Prostate gland (tissue), 2 donors: Measurements from ENCODE around the gene LIPC. TPM values are rescaled to one million over a fixed set of nuclear protein-coding genes. Genes with fewer than 3 reads are reported as not detected.

Experiments
- DNase-seq: peaks from one replicate; pipeline ENCODE4 v3.0.0-alpha.2; 2019; ENCODE audit warnings: low spot score
- H3K27ac ChIP-seq, 2 donors: fragments of 200-600 bp; sonication (generic); 2 replicates each; pipeline ENCODE4 v1.5.1; 2017 to 2019
- H3K27me3 ChIP-seq: fragments of 200-600 bp; sonication (generic); replicated peaks from 2 replicates; pipeline ENCODE4 v1.5.1; 2019; ENCODE audit not compliant: insufficient read depth
- H3K36me3 ChIP-seq, 2 donors: fragments of 200-600 bp; sonication (generic); 1 replicate in 1 of 2; 2 replicates in 1 of 2; pipeline versions ENCODE4 v1.5.1 to v1.8.1; 2017 to 2019
- H3K4me1 ChIP-seq: fragments of 200-600 bp; sonication (generic); replicated peaks from 2 replicates; pipeline ENCODE4 v1.5.1; 2019
- H3K4me3 ChIP-seq, 2 donors: fragments of 200-600 bp; sonication (generic); 2 replicates each; pipeline ENCODE4 v1.5.1; 2017 to 2019
- H3K9me3 ChIP-seq: fragments of 200-600 bp; sonication (generic); 2 replicates; pipeline ENCODE4 v1.5.1; 2017
- CTCF ChIP-seq, 4 experiments: fragments of 200-600 bp in 2 of 4; fragments of 450-650 bp in 2 of 4; sonication (generic) in 2 of 4; IDR thresholded peaks; 1 replicate in 3 of 4; 2 replicates in 1 of 4; pipeline ENCODE4 v1.5.1; 2016 to 2019; ENCODE audit warnings: antibody characterized with exemption in 4 of 4, mild to moderate bottlenecking in 2 of 4, moderate library complexity in 2 of 4
- POLR2A ChIP-seq: fragments of 450-650 bp; IDR thresholded peaks from one replicate; pipeline ENCODE4 v1.6.1; 2016; ENCODE audit warnings: antibody characterized with exemption, mild to moderate bottlenecking
- POLR2AphosphoS5 ChIP-seq: sonication (generic); formaldehyde crosslinking; IDR thresholded peaks from one replicate; pipeline ENCODE4 v1.6.1; 2017; ENCODE audit warnings: antibody characterized with exemption
- WGBS: methylation state at CpG from one replicate; pipeline ENCODE4 v1.1.5; 2018; 5-methylcytosine and 5-hydroxymethylcytosine counted together
- intact Hi-C: fragments of 100-400 bp; cut with DNase I; formaldehyde crosslinking; loops from one replicate; pipeline ENCODE4 v1.14.2; 2022
- total RNA-seq, 2 donors: library from RNA; depleted of rRNA; stranded (reverse); fragments of >200 nt; gene quantifications; one replicate each; pipeline ENCODE4 v1.1.0, GENCODE V29; 2016

The LIPC gene
- total RNA-seq, 2 donors from 2014 or later: 0.14 TPM; not detected in 1

DNA sequence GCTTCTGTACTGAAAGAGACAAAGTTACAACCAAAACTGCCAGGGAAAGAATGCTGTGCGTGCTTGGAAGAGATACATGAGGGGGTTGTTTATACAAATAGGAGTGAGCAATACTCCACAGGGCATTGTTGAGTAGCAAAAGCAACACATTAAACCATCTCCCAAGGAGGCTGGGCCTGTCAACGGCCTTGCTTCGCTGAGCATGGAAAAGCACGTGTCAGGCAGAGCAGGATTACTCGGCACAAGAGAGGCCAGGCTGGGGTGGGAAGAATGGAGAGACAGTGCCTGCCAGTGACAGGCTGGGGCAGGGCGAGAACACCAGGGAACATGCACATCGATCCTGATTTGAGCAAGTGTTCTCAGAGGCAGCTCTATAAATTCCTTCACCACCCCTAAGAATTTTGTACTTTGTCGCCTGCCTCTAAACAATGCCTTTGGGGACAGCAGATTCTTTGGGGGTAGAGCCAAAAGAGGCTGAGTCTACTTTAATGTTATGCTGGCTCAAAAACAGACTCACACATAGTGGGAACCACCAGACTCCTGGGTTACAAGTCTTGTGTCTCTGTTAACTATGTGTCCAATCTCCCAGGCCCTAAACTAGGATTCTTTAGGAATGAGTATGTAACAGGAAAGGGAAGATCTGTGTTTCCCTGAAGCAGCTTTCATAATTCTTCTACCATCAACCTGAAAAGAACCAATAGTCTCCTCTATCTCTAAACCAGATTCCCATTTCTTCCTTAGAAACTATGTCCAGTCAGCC lies 67.2 kb downstream of the LIPC start:
- no peak for DNase-seq
- TF ChIP-seq CTCF (IDR thresholded peaks at IDR 0.05): no peak
- TF ChIP-seq POLR2A: no peak
- TF ChIP-seq POLR2AphosphoS5: no peak
- intact Hi-C loops: no loop called here
- Histone ChIP-seq H3K9me3 (no peaks in the 10 kb centered on the region), H3K27me3 (no peaks in the 10 kb centered on the region), H3K36me3 (no peaks in the 10 kb centered on the region), H3K27ac (no peak overlapping the region), H3K4me3 (no peak overlapping the region), H3K4me1 (no peaks in the 10 kb centered on the region)
- WGBS: 31% methylated on average over 8 of the region's 8 CpGs

GRCh38 chr15:58501006-58501405 lies 69.2 kb downstream of the LIPC start:
- Histone ChIP-seq H3K27ac (no peak overlapping the region), H3K9me3 (no peaks in the 10 kb centered on the region), H3K27me3 (no peaks in the 10 kb centered on the region), H3K4me3 (no peak overlapping the region), H3K4me1 (no peaks in the 10 kb centered on the region), H3K36me3 (no peaks in the 10 kb centered on the region)
- DNase-seq: no peak
- intact Hi-C loops: no loop called here
- WGBS: 85% methylated on average over 4 of the region's 4 CpGs
- TF ChIP-seq POLR2AphosphoS5 (no peak), POLR2A (no peak), CTCF (IDR thresholded peaks at IDR 0.05) (no peak)

GRCh38 chr15:58501636-58502188 lies 69.9 kb downstream of the LIPC start:
- H3K27me3 ChIP-seq: no peaks in the 10 kb centered on the region
- H3K36me3 ChIP-seq: no peaks in the 10 kb centered on the region
- no peak overlapping the region for H3K4me3 ChIP-seq
- no peak overlapping the region for H3K27ac ChIP-seq
- DNase-seq: no peak
- intact Hi-C loops: no loop called here
- TF ChIP-seq POLR2AphosphoS5: no peak
- TF ChIP-seq POLR2A: no peak
- TF ChIP-seq CTCF (IDR thresholded peaks at IDR 0.05): no peak
- no peaks in the 10 kb centered on the region for H3K9me3 ChIP-seq
- H3K4me1 ChIP-seq: no peaks in the 10 kb centered on the region
- 91% methylated on average over 4 of the region's 4 CpGs for WGBS

DNA sequence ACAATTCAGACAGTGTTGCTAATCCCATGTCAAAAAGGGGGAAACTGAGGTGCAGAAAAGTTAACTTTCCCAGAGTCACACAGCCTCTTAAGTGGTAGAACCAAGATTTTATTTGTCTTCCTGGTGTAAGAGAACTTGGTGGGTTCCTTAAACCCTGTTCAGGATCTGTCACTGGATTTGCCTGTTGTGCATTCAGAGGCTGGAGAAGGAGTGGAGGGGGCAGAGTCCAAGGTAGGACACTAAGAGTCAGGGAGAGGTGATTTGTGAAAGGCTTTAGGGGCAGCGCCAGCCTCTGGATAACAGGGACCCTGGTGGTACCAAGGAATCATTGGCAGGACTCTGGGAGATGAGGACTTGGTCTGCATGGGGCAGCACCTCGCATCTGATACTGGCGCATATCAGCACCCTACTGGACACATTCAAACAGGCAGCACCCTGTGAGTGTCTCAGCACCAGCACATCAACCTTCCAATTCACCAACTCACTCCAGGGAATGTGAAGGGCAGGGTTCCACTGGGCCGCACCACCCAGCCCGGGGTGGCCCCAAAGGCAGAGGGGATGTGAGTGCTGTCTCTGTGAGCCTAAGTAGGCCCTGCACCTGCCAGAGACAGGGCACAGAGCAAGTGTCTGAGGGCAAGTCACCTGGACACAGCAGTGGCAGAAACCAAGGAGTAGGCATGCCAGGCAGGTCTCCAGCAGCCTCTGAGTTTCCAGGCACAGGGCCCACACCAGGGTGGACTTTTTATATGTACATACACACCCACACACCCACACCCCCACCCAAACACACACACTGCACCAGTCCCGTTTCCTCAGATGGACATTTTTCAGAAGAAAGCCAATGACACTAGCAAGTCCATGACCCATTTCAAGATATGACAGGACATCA lies 71.6 kb downstream of the LIPC start:
- Histone ChIP-seq H3K9me3 (no peaks in the 10 kb centered on the region), H3K36me3 (no peaks in the 10 kb centered on the region), H3K4me3 (no peak overlapping the region), H3K27ac (no peak overlapping the region), H3K4me1 (no peaks in the 10 kb centered on the region), H3K27me3 (no peaks in the 10 kb centered on the region)
- no peak for TF ChIP-seq POLR2AphosphoS5
- no peak for TF ChIP-seq CTCF (IDR thresholded peaks at IDR 0.05)
- TF ChIP-seq POLR2A: no peak
- DNase-seq: peak; percentile 33
- intact Hi-C loops: no loop called here
- WGBS: 93% methylated on average over 6 of the region's 6 CpGs
